H9 (cell line): Measurements from ENCODE around the gene WNT10A. TPM values are rescaled to one million over a fixed set of nuclear protein-coding genes. Genes with fewer than 3 reads are reported as not detected.

ENCODE experiments used
- DNase-seq: peaks from one replicate; pipeline ENCODE4 v3.0.0-alpha.2; 2017
- H2AFZ ChIP-seq: one replicate; pipeline ENCODE4 v1.6.1; 2013; ENCODE audit warnings: mild to moderate bottlenecking, low read length, control low read depth, moderate library complexity
- H2AK5ac ChIP-seq: 2 replicates; pipeline ENCODE4 v1.6.1; 2013; ENCODE audit warnings: low read length, control low read depth, mixed read lengths; ENCODE audit not compliant: insufficient read length
- H2BK120ac ChIP-seq: one replicate; pipeline ENCODE4 v1.6.1; 2013; ENCODE audit warnings: low read depth, mild to moderate bottlenecking, low read length, control low read depth, inconsistent platforms; ENCODE audit not compliant: poor library complexity, severe bottlenecking
- H2BK12ac ChIP-seq: 2 replicates; pipeline ENCODE4 v1.6.1; 2013; ENCODE audit warnings: low read length, control low read depth, mixed read lengths, low read depth; ENCODE audit not compliant: insufficient read length
- H2BK15ac ChIP-seq: 2 replicates; pipeline ENCODE4 v1.6.1; 2013; ENCODE audit warnings: low read depth, low read length, control low read depth
- H2BK20ac ChIP-seq: one replicate; pipeline ENCODE4 v1.6.1; 2013; ENCODE audit warnings: low read depth, mild to moderate bottlenecking, low read length, control low read depth, inconsistent platforms; ENCODE audit not compliant: poor library complexity, severe bottlenecking
- H2BK5ac ChIP-seq: 2 replicates; pipeline ENCODE4 v1.6.1; 2013; ENCODE audit warnings: low read length, control low read depth, mixed read lengths; ENCODE audit not compliant: insufficient read length
- H3K14ac ChIP-seq: 2 replicates; pipeline ENCODE4 v1.6.1; 2013; ENCODE audit warnings: low read length, control low read depth; ENCODE audit not compliant: insufficient read depth
- H3K18ac ChIP-seq: 2 replicates; pipeline ENCODE4 v1.6.1; 2013; ENCODE audit warnings: low read depth, mild to moderate bottlenecking, mixed read lengths, low read length, control low read depth; ENCODE audit not compliant: insufficient read length
- H3K23ac ChIP-seq: 2 replicates; pipeline ENCODE4 v1.6.1; 2013; ENCODE audit warnings: low read length, control low read depth, mixed read lengths, low read depth; ENCODE audit not compliant: insufficient read length
- H3K23me2 ChIP-seq: 2 replicates; pipeline ENCODE4 v1.6.1; 2013; ENCODE audit warnings: low read depth, mild to moderate bottlenecking, mixed read lengths, low read length, control low read depth; ENCODE audit not compliant: insufficient read length, poor library complexity, severe bottlenecking
- H3K27ac ChIP-seq: 2 replicates; pipeline ENCODE4 v1.5.1; 2013; ENCODE audit warnings: low read length, control low read depth, mixed read lengths, low read depth; ENCODE audit not compliant: insufficient read length
- H3K27me3 ChIP-seq: 2 replicates; pipeline ENCODE4 v1.6.1; 2013; ENCODE audit warnings: low read length, control low read depth, inconsistent platforms; ENCODE audit not compliant: insufficient read depth
- H3K4ac ChIP-seq: 2 replicates; pipeline ENCODE4 v1.6.1; 2013; ENCODE audit warnings: low read depth, mild to moderate bottlenecking, control low read depth, inconsistent platforms, low read length, moderate library complexity
- H3K4me1 ChIP-seq: 2 replicates; pipeline ENCODE4 v1.6.1; 2013; ENCODE audit warnings: low read length, control low read depth, inconsistent platforms; ENCODE audit not compliant: insufficient read depth
- H3K4me2 ChIP-seq: 2 replicates; pipeline ENCODE4 v1.6.1; 2013; ENCODE audit warnings: low read length, control low read depth, mixed read lengths; ENCODE audit not compliant: insufficient read length, insufficient read depth
- H3K56ac ChIP-seq: 2 replicates; pipeline ENCODE4 v1.6.1; 2013; ENCODE audit warnings: low read depth, mild to moderate bottlenecking, mixed read lengths, low read length, control low read depth; ENCODE audit not compliant: insufficient read length
- H3K79me1 ChIP-seq: 2 replicates; pipeline ENCODE4 v1.6.1; 2013; ENCODE audit warnings: low read depth, mild to moderate bottlenecking, moderate library complexity, low read length, control low read depth, inconsistent platforms; ENCODE audit not compliant: insufficient read depth, poor library complexity, severe bottlenecking
- H3K79me2 ChIP-seq: 2 replicates; pipeline ENCODE4 v1.6.1; 2013; ENCODE audit warnings: low read length, control low read depth, inconsistent platforms; ENCODE audit not compliant: insufficient read depth
- H3K9ac ChIP-seq: 2 replicates; pipeline ENCODE4 v1.6.1; 2013; ENCODE audit warnings: low read length, control low read depth, mixed read lengths; ENCODE audit not compliant: insufficient read length; ENCODE audit errors: extremely low read depth
- H3K9me3 ChIP-seq: one replicate; pipeline ENCODE4 v1.6.1; 2013; ENCODE audit warnings: low read depth, low read length, inconsistent platforms; ENCODE audit not compliant: control insufficient read depth
- H3T11ph ChIP-seq: one replicate; pipeline ENCODE4 v1.6.1; 2013; ENCODE audit warnings: mild to moderate bottlenecking, low read length, control low read depth, inconsistent platforms
- H4K20me1 ChIP-seq: one replicate; pipeline ENCODE4 v1.6.1; 2013; ENCODE audit not compliant: control insufficient read depth, insufficient read length, insufficient read depth
- H4K5ac ChIP-seq: 2 replicates; pipeline ENCODE4 v1.6.1; 2013; ENCODE audit warnings: low read depth, mild to moderate bottlenecking, mixed read lengths, low read length, control low read depth; ENCODE audit not compliant: insufficient read length
- H4K8ac ChIP-seq: replicated peaks from 2 replicates; pipeline ENCODE4 v1.6.1; 2013; ENCODE audit warnings: low read length, control low read depth, mixed read lengths, low read depth; ENCODE audit not compliant: insufficient read length
- H4K91ac ChIP-seq: 2 replicates; pipeline ENCODE4 v1.6.1; 2013; ENCODE audit warnings: low read depth, mild to moderate bottlenecking, moderate library complexity, mixed read lengths, low read length, control low read depth; ENCODE audit not compliant: insufficient read length
- H3K27ac Mint-ChIP-seq, 3 experiments: 2 replicates in 2 of 3; 3 replicates in 1 of 3; pipeline ENCODE4 v1.8.0; 2020 to 2021; ENCODE audit warnings: mixed read lengths in 3 of 3, mild to moderate bottlenecking in 1 of 3, moderate library complexity in 1 of 3
- H3K27me3 Mint-ChIP-seq: 2 replicates; pipeline ENCODE4 v1.8.0; 2021; ENCODE audit warnings: low read depth, mild to moderate bottlenecking, moderate library complexity, mixed read lengths
- H3K36me3 Mint-ChIP-seq, 3 experiments: 2 replicates in 2 of 3; 3 replicates in 1 of 3; pipeline ENCODE4 v1.8.0; 2020 to 2021; ENCODE audit warnings: low read depth in 3 of 3, mixed read lengths in 3 of 3; ENCODE audit not compliant: insufficient read depth in 1 of 3
- H3K4me1 Mint-ChIP-seq, 2 experiments: 2 replicates each; pipeline ENCODE4 v1.8.0; 2020; ENCODE audit warnings: mixed read lengths in 2 of 2
- H3K4me3 Mint-ChIP-seq, 2 experiments: 2 replicates in 1 of 2; 3 replicates in 1 of 2; pipeline ENCODE4 v1.8.0; 2020 to 2021; ENCODE audit warnings: mild to moderate bottlenecking in 2 of 2, mixed read lengths in 2 of 2, moderate library complexity in 1 of 2
- H3K9me3 Mint-ChIP-seq, 2 experiments: 2 replicates in 1 of 2; 3 replicates in 1 of 2; pipeline ENCODE4 v1.8.0; 2020; ENCODE audit warnings: mild to moderate bottlenecking in 2 of 2, mixed read lengths in 2 of 2, moderate library complexity in 1 of 2
- CTCF ChIP-seq: fragments of 200-600 bp; sonication (generic); conservative IDR thresholded peaks from 3 replicates; pipeline ENCODE4 v1.8.0; 2021; ENCODE audit warnings: antibody characterized with exemption, mild to moderate bottlenecking
- WGBS: extraction: QIAGEN DNeasy Blood & Tissue Kit; methylation state at CpG from one replicate; pipeline ENCODE4 v1.1.7; 2013; ENCODE audit warnings: missing lambda C conversion rate, low lambda C conversion rate, mixed read lengths; ENCODE audit not compliant: insufficient read length; ENCODE audit errors: extremely low coverage; 5-methylcytosine and 5-hydroxymethylcytosine counted together
- total RNA-seq: library from RNA; stranded (reverse); gene quantifications from 2 replicates; pipeline ENCODE4 v1.2.1, GENCODE V29; 2021

Gene WNT10A
- total RNA-seq, 1 experiment from 2014 or later, result not detected

DNA sequence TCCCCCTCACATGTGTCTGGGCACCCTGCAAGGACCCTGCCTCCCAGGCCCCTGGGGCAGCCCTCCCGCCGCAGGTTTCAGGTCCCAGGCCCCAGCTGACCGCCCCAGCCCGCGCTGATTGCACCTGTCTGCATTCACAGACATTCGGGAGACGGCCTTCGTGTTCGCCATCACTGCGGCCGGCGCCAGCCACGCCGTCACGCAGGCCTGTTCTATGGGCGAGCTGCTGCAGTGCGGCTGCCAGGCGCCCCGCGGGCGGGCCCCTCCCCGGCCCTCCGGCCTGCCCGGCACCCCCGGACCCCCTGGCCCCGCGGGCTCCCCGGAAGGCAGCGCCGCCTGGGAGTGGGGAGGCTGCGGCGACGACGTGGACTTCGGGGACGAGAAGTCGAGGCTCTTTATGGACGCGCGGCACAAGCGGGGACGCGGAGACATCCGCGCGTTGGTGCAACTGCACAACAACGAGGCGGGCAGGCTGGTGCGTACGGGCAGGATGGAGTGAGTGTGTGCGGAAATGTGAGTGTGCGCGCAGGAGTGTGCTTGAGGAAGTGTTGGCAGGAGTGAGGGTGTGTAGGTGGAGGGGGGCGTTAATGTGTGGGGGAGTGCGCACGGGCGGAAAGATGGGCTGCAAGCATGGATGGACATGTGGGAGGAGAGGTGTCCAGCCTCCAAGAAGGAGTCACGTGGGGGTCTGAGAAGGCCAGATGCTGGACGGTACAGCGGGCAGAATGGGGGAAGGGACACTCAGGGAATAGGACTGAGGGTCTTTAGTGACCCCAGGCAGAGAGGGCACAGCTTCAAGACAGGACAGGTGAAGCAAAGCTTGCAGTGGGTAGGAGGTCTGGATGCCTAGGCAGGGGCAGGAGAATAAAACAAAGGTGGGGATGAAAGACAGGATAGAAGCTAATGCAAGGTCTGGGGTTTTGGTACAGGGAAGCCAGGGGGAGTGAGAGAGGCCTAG is 9.0 kb upstream of the WNT10A start:
- Histone ChIP-seq H2AK5ac (no peak overlapping the region), H3K18ac (no peak overlapping the region), H2BK15ac (no peak overlapping the region), H3K27ac (no peak overlapping the region), H2BK12ac (no peak overlapping the region), H3K79me2 (no peaks in the 10 kb centered on the region), H3K79me1 (no peaks in the 10 kb centered on the region), H3K27me3 (peaks cover 97% of the 10 kb centered on the region), H2BK20ac (no peak overlapping the region), H3K4me2 (peak overlapping the region; percentile 4), H3K4ac (no peak overlapping the region), H4K8ac (no peak overlapping the region), H2BK120ac (no peak overlapping the region), H3K4me1 (no peaks in the 10 kb centered on the region), H4K20me1 (no peaks in the 10 kb centered on the region), H3K23ac (no peak overlapping the region), H4K5ac (no peak overlapping the region), H3K14ac (no peak overlapping the region; the same call in 1 of the 2 replicates), H3T11ph (no peak overlapping the region), H4K91ac (no peak overlapping the region), H3K56ac (no peak overlapping the region), H3K9me3 (no peaks in the 10 kb centered on the region), H2AFZ (no peak overlapping the region), H3K9ac (no peak overlapping the region), H2BK5ac (no peak overlapping the region), H3K23me2 (peaks cover 2% of the 10 kb centered on the region)
- no peaks in the 10 kb centered on the region; a peak in 1 of 7 replicates for H3K36me3 Mint-ChIP-seq
- TF ChIP-seq CTCF, result no peak
- peaks cover 99% of the 10 kb centered on the region for H3K27me3 Mint-ChIP-seq
- peaks cover 9 to 18% of the 10 kb centered on the region in 2 experiments for H3K4me1 Mint-ChIP-seq
- H3K4me3 Mint-ChIP-seq, result peak overlapping the region in 1 of 2 experiments; percentile 53; a peak in 2 of 5 replicates
- DNase-seq, result no peak
- no CpG with 5 or more reads among the region's 60 CpGs for WGBS
- no peak overlapping the region for H3K27ac Mint-ChIP-seq
- peaks cover 2 to 3% of the 10 kb centered on the region in 2 experiments; a peak in 4 of 5 replicates for H3K9me3 Mint-ChIP-seq
